WTC11 (cell line): ENCODE results near the gene MRPL33. TPM values are rescaled to one million over a fixed set of nuclear protein-coding genes. Genes with fewer than 3 reads are reported as not detected.

ENCODE experiments used
- CREB1 ChIP-seq: sonication (generic); formaldehyde crosslinking; IDR thresholded peaks from 2 replicates; pipeline ENCODE4 v1.8.0; 2023; ENCODE audit warnings: mild to moderate bottlenecking, missing genetic modification reagents
- FOXK1 ChIP-seq: sonication (generic); formaldehyde crosslinking; IDR thresholded peaks from 2 replicates; pipeline ENCODE4 v1.8.0; 2022; ENCODE audit warnings: mild to moderate bottlenecking, moderate library complexity, missing genetic modification reagents
- IRF1 ChIP-seq: sonication (generic); formaldehyde crosslinking; IDR thresholded peaks from 2 replicates; pipeline ENCODE4 v1.8.0; 2023; ENCODE audit warnings: missing genetic modification reagents
- NR1H2 ChIP-seq: sonication (generic); formaldehyde crosslinking; IDR thresholded peaks from 2 replicates; pipeline ENCODE4 v1.9.0; 2021; ENCODE audit warnings: mild to moderate bottlenecking, moderate library complexity, missing genetic modification reagents
- PRDM15 ChIP-seq: sonication (generic); formaldehyde crosslinking; IDR thresholded peaks from 2 replicates; pipeline ENCODE4 v1.8.0; 2022; ENCODE audit warnings: missing genetic modification reagents
- ZNF121 ChIP-seq: sonication (generic); formaldehyde crosslinking; IDR thresholded peaks from 2 replicates; pipeline ENCODE4 v1.8.0; 2023; ENCODE audit warnings: missing genetic modification reagents
- ZNF317 ChIP-seq: sonication (generic); formaldehyde crosslinking; IDR thresholded peaks from 2 replicates; pipeline ENCODE4 v1.8.1; 2023; ENCODE audit warnings: low read depth, mild to moderate bottlenecking, moderate library complexity, missing genetic modification reagents, borderline replicate concordance
- ZNF532 ChIP-seq: fragments of 250-450 bp; sonication (Bioruptor Pico); IDR thresholded peaks from 2 replicates; pipeline ENCODE4 v1.9.0; 2021; ENCODE audit warnings: mild to moderate bottlenecking, borderline replicate concordance
- total RNA-seq: library from RNA; stranded (reverse); gene quantifications from 3 replicates; pipeline ENCODE4 v1.2.3, GENCODE V29; 2021
- TF ChIP-seq, protein P1 (sequence below): sonication (generic); formaldehyde crosslinking; IDR thresholded peaks from 2 replicates; pipeline ENCODE4 v1.8.0; 2023; ENCODE audit warnings: missing genetic modification reagents, mild to moderate bottlenecking, borderline replicate concordance
- TF ChIP-seq, protein P2 (sequence below): sonication (generic); formaldehyde crosslinking; IDR thresholded peaks from 2 replicates; pipeline ENCODE4 v1.8.1; 2022; ENCODE audit warnings: mild to moderate bottlenecking, moderate library complexity, missing genetic modification reagents

MRPL33 gene
- total RNA-seq, 1 experiment from 2014 or later = 52.5 TPM

DNA sequence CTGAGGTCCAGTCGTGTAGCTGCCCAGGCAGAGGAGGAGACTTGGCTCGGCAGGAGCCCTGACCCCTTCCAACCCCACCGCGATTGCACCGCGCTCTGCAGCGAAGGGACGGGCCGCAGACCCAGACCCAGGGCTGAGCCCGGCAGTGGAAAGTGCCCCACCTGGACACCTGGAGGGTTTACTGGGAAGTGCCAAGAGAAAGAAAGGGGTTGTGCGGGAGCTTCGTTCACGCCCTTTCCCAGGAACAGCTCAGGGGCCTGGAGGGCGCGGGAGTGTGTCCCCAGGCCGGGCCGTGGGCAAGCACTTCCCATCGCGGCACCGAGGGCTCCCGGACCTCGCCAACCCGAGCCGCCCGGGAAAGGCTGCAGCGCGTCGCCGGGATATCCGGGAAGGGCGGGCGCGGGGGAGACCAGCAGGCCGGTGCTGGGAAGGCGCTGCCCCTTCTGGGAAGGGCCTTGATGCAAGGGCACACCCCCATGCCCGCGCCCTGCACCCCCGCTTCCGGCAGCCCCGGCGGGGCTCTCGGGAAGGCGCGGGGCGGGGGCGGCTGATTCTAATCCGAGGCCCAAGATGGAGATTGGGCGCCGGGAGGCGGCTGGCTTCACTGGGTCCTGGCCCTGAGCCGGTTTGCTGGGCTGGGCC is 36.1 kb upstream of the MRPL33 start (continued):
- TF ChIP-seq ZNF532 (CRISPR knock-in tag) (no peak), NR1H2 (CRISPR knock-in tag) (no peak), IRF1 (CRISPR knock-in tag) (0 out of 2 replicates have a peak, but pooled peaks have one; percentile 24), ZNF317 (CRISPR knock-in tag) (peak; percentile 13; the same call in 1 of the 2 replicates), PRDM15 (CRISPR knock-in tag) (no peak), ZNF121 (CRISPR knock-in tag) (peak; percentile 94), FOXK1 (CRISPR knock-in tag) (no peak), CREB1 (CRISPR knock-in tag) (no peak)
- TF ChIP-seq, protein P1, sequence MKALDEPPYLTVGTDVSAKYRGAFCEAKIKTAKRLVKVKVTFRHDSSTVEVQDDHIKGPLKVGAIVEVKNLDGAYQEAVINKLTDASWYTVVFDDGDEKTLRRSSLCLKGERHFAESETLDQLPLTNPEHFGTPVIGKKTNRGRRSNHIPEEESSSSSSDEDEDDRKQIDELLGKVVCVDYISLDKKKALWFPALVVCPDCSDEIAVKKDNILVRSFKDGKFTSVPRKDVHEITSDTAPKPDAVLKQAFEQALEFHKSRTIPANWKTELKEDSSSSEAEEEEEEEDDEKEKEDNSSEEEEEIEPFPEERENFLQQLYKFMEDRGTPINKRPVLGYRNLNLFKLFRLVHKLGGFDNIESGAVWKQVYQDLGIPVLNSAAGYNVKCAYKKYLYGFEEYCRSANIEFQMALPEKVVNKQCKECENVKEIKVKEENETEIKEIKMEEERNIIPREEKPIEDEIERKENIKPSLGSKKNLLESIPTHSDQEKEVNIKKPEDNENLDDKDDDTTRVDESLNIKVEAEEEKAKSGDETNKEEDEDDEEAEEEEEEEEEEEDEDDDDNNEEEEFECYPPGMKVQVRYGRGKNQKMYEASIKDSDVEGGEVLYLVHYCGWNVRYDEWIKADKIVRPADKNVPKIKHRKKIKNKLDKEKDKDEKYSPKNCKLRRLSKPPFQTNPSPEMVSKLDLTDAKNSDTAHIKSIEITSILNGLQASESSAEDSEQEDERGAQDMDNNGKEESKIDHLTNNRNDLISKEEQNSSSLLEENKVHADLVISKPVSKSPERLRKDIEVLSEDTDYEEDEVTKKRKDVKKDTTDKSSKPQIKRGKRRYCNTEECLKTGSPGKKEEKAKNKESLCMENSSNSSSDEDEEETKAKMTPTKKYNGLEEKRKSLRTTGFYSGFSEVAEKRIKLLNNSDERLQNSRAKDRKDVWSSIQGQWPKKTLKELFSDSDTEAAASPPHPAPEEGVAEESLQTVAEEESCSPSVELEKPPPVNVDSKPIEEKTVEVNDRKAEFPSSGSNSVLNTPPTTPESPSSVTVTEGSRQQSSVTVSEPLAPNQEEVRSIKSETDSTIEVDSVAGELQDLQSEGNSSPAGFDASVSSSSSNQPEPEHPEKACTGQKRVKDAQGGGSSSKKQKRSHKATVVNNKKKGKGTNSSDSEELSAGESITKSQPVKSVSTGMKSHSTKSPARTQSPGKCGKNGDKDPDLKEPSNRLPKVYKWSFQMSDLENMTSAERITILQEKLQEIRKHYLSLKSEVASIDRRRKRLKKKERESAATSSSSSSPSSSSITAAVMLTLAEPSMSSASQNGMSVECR (CRISPR knock-in tag) = no peak
- TF ChIP-seq, protein P2, sequence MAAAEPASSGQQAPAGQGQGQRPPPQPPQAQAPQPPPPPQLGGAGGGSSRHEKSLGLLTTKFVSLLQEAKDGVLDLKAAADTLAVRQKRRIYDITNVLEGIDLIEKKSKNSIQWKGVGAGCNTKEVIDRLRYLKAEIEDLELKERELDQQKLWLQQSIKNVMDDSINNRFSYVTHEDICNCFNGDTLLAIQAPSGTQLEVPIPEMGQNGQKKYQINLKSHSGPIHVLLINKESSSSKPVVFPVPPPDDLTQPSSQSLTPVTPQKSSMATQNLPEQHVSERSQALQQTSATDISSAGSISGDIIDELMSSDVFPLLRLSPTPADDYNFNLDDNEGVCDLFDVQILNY = peak; percentile 77
